A549 (cell line): ENCODE measurements around the gene RND2. TPM values are rescaled to one million over a fixed set of nuclear protein-coding genes. Genes with fewer than 3 reads are reported as not detected.

Experiments used
- ATAC-seq, 2 experiments: fragments of 200-7000 bp in 1 of 2; fragments of >200 bp in 1 of 2; cut with Nextera tagmentation in 1 of 2; cut with Tn5 transposase in 1 of 2; 3 replicates each; pipeline versions ENCODE4 v1.8.0 to v1.9.1; 2018 to 2020; ENCODE audit warnings: mild to moderate bottlenecking in 1 of 2, moderate library complexity in 1 of 2
- CTCF ChIA-PET: fragments of 300-600 bp; sonication (Branson Sonifier 250); formaldehyde crosslinking; extraction: SDS; loops from one replicate; lab custom pipeline; 2021; ENCODE audit warnings: antibody characterized with exemption, inconsistent platforms; lab: Yijun Ruan, JAX
- POLR2A ChIA-PET: fragments of 350-600 bp; formaldehyde crosslinking; extraction: SDS; loops from one replicate; lab custom pipeline; 2021; ENCODE audit warnings: antibody characterized with exemption, inconsistent platforms; lab: Yijun Ruan, JAX
- DNase-seq, 2 experiments: peaks; one replicate each; pipeline versions ENCODE4 v3.0.0 to v3.0.0-alpha.2; 2011 to 2016; ENCODE audit warnings: low read depth in 1 of 2, low spot score in 1 of 2
- FAIRE-seq: peaks from 2 replicates; lab custom pipeline; 2011; peaks lifted over from hg19 to GRCh38; lab: Jason Lieb, UNC
- H3K27ac ChIP-seq, 2 experiments: fragments of >200 bp; sonication (Bioruptor Twin); formaldehyde crosslinking; 3 replicates each; pipeline ENCODE4 v1.5.1; 2016 to 2017
- H3K4me1 ChIP-seq: fragments of >200 bp; sonication (Bioruptor Twin); formaldehyde crosslinking; 3 replicates; pipeline ENCODE4 v1.6.1; 2016
- H3K4me2 ChIP-seq: fragments of >200 bp; sonication (Bioruptor Twin); formaldehyde crosslinking; 3 replicates; pipeline ENCODE4 v1.6.1; 2016
- H3K4me3 ChIP-seq: fragments of >200 bp; sonication (Bioruptor Twin); formaldehyde crosslinking; 3 replicates; pipeline ENCODE4 v1.5.1; 2016
- H3K9me3 ChIP-seq: fragments of >200 bp; sonication (Bioruptor Twin); formaldehyde crosslinking; 3 replicates; pipeline ENCODE4 v1.6.1; 2016
- CBX2 ChIP-seq: fragments of 200-600 bp; sonication (generic); IDR thresholded peaks from 2 replicates; pipeline ENCODE4 v1.6.1; 2016; ENCODE audit warnings: low read depth, mild to moderate bottlenecking, borderline replicate concordance
- CBX8 ChIP-seq: fragments of 200-600 bp; sonication (generic); IDR thresholded peaks from 2 replicates; pipeline ENCODE4 v1.6.1; 2016
- CHD2 ChIP-seq: fragments of 150-350 bp; IDR thresholded peaks from 2 replicates; pipeline ENCODE4 v1.6.1; 2014; ENCODE audit warnings: low read length; ENCODE audit not compliant: partially characterized antibody
- CHD4 ChIP-seq: fragments of 200-600 bp; sonication (generic); IDR thresholded peaks from 2 replicates; pipeline ENCODE4 v1.6.1; 2016; ENCODE audit warnings: antibody characterized with exemption, mild to moderate bottlenecking, borderline replicate concordance
- EHF ChIP-seq: fragments of 250-450 bp; sonication (Bioruptor Pico); IDR thresholded peaks from 2 replicates; pipeline ENCODE4 v1.5.0; 2020; ENCODE audit warnings: mild to moderate bottlenecking
- FOXS1 ChIP-seq: fragments of 250-450 bp; sonication (Bioruptor Pico); IDR thresholded peaks from 2 replicates; pipeline ENCODE4 v1.5.0; 2020; ENCODE audit warnings: mild to moderate bottlenecking, moderate library complexity
- GATA3 ChIP-seq: IDR thresholded peaks from 2 replicates; pipeline ENCODE4 v1.6.1; 2012; ENCODE audit warnings: borderline replicate concordance
- HEYL ChIP-seq: fragments of 250-450 bp; sonication (Bioruptor Pico); IDR thresholded peaks from 2 replicates; pipeline ENCODE4 v1.8.0; 2021; ENCODE audit warnings: mild to moderate bottlenecking, moderate library complexity
- JUN ChIP-seq, 2 experiments: fragments of >200 bp; sonication (Bioruptor Twin); formaldehyde crosslinking; IDR thresholded peaks; 2 replicates in 1 of 2; 3 replicates in 1 of 2; pipeline ENCODE4 v1.6.1; 2016 to 2017
- MYC ChIP-seq: IDR thresholded peaks from 2 replicates; pipeline ENCODE4 v1.6.1; 2012; ENCODE audit warnings: mild to moderate bottlenecking, inconsistent platforms, low read length, improper control_type of control experiment, borderline replicate concordance
- POLR2A ChIP-seq: IDR thresholded peaks from 2 replicates; pipeline ENCODE4 v1.6.1; 2012; ENCODE audit warnings: mild to moderate bottlenecking, low read length
- RNF2 ChIP-seq: fragments of 200-600 bp; sonication (generic); IDR thresholded peaks from 2 replicates; pipeline ENCODE4 v1.6.1; 2016; ENCODE audit warnings: low read depth, mild to moderate bottlenecking, antibody characterized with exemption, moderate library complexity, borderline replicate concordance
- SMC3 ChIP-seq: fragments of >200 bp; sonication (Bioruptor Twin); formaldehyde crosslinking; IDR thresholded peaks from 3 replicates; pipeline ENCODE4 v1.6.1; 2018; ENCODE audit warnings: inconsistent platforms
- TP53 ChIP-seq: fragments of 250-450 bp; sonication (Bioruptor Pico); IDR thresholded peaks from 2 replicates; pipeline ENCODE4 v1.5.0; 2021; ENCODE audit warnings: mild to moderate bottlenecking, moderate library complexity
- ZC3H11A ChIP-seq: fragments of 450-650 bp; IDR thresholded peaks from 2 replicates; pipeline ENCODE4 v1.6.1; 2014; ENCODE audit warnings: antibody characterized with exemption, mild to moderate bottlenecking
- whole genome bisulfite sequencing: methylation state at CpG from one replicate; pipeline ENCODE4 v1.1.6; 2017; ENCODE audit errors: missing lambda C conversion rate; 5-methylcytosine and 5-hydroxymethylcytosine counted together
- polyA plus RNA-seq, 4 experiments: library from polyadenylated mRNA; depleted of rRNA in 3 of 4; stranded (reverse); fragments of >200 nt; fragmentation: RNase III in 1 of 4; extraction: RNeasy Plus Mini Kit Qiagen cat#74134 plus additional on column Dnase treatment in 1 of 4; gene quantifications; 2 replicates in 3 of 4; 3 replicates in 1 of 4; pipeline ENCODE4 v1.2.3, GENCODE V29; 2011 to 2017
- TF ChIP-seq, protein P1 (sequence below): fragments of 150-350 bp; IDR thresholded peaks from 2 replicates; pipeline ENCODE4 v1.6.1; 2014; ENCODE audit warnings: low read depth, mild to moderate bottlenecking, low read length
- TF ChIP-seq, protein P2 (sequence below): IDR thresholded peaks from 2 replicates; pipeline ENCODE4 v1.6.1; 2012
- TF ChIP-seq, protein P3 (sequence below): fragments of 250-450 bp; sonication (Bioruptor Pico); IDR thresholded peaks from 2 replicates; pipeline ENCODE4 v1.5.0; 2021; ENCODE audit warnings: mild to moderate bottlenecking, moderate library complexity, borderline replicate concordance
- TF ChIP-seq, protein P4 (sequence below): fragments of >200 bp; sonication (Bioruptor Twin); formaldehyde crosslinking; IDR thresholded peaks from 3 replicates; pipeline ENCODE4 v1.6.1; 2016

Gene RND2
- polyA plus RNA-seq, 2 of the 4 experiments (the other 2 are of a cell fraction), result 0.19 to 0.28 TPM

DNA sequence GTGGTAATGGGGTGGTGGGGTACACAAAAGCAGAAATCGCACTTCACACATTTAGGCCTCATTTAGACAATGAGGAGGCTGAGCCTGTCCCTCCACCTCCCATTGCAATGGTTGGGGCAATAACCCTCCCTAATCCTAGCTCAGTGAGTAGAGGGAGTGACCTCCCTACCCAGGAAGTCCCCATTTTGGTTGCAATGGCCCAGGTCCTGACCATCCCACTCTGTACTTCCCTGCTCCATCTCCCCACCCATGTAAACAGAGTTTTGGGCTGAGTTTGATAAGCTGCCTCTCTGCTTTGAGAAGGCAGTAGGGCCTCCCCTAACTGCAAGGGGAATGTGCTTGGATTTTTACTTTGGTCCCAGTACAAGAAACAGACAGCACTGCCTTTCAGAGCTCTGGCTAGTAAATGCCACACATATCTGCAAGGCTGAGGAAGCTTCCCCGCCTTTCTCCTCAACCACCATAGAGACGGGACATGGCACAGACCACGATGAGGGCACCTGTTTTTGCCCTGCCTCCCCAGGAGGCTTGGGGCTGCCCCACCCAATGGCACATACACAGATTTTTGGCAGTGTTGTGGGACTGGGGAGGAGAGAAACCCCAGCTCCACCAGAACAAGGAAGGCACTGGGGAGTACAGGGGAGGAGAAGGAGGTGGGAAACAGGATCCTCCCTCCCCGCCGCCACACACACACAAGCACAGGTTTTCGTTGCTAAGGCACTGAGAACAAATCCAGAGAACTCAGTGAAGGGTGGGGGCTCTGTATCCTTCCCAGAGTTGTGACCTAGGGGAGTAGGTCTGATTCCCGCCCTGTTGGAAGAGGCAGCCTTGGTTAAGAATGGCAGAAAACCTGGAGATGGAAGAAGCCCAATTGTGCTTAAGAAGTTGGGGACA is 10.1 kb upstream of the RND2 start:
- POLR2A ChIA-PET, result interaction anchor here (1.2 to 5.7 kb wide), 2 partner anchors 16 to 301 kb away, joined by 3 to 38 read pairs; partner anchors contain the start of gene RPL27
- CTCF ChIA-PET, result interaction anchor here (1.6 to 1.7 kb wide), 2 partner anchors 9 to 18 kb away, joined by 7 read pairs; no protein-coding TSS in a partner anchor
- ATAC-seq (no peak), FAIRE-seq (no peak), DNase-seq (no peak)
- no peak overlapping the region for H3K4me3 ChIP-seq
- H3K4me2 ChIP-seq, result no peak overlapping the region
- H3K9me3 ChIP-seq, result no peaks in the 10 kb centered on the region
- WGBS, result 88% methylated on average over 8 of the region's 8 CpGs
- no peak overlapping the region for H3K27ac ChIP-seq
- H3K4me1 ChIP-seq, result peaks cover 21% of the 10 kb centered on the region
- TF ChIP-seq JUN (IDR thresholded peaks at IDR 0.05) (no peak), CBX8 (no peak), RNF2 (no peak), SMC3 (no peak)
- TF ChIP-seq, all 56 proteins: peak for 0

DNA sequence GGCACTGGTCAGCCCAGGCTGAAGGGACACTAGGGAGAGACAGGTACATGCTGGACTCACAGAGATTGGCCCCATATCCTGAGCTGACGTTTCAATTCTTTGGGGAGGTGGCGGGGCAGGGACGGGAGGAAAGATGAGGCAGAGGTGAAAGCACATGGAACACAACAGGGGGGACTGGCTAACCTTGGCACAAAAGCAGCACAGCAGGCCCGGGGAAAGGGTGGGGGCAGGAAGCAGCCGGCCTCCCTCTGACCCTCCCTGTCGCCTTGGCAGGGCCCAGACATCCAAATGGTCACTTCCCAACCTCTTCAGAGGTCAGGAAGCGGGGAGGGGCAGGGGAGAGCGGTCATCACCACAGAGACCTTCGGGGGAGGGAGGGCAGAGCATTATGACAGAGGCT is 9.5 kb upstream of the RND2 start:
- TF ChIP-seq MYC (no peak), HEYL (no peak), FOXS1 (CRISPR knock-in tag) (no peak), CHD4 (no peak), TP53 (CRISPR knock-in tag) (no peak)
- TF ChIP-seq, protein P1, sequence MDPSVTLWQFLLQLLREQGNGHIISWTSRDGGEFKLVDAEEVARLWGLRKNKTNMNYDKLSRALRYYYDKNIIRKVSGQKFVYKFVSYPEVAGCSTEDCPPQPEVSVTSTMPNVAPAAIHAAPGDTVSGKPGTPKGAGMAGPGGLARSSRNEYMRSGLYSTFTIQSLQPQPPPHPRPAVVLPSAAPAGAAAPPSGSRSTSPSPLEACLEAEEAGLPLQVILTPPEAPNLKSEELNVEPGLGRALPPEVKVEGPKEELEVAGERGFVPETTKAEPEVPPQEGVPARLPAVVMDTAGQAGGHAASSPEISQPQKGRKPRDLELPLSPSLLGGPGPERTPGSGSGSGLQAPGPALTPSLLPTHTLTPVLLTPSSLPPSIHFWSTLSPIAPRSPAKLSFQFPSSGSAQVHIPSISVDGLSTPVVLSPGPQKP, result no peak
- TF ChIP-seq, protein P2, sequence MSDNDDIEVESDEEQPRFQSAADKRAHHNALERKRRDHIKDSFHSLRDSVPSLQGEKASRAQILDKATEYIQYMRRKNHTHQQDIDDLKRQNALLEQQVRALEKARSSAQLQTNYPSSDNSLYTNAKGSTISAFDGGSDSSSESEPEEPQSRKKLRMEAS, result no peak
- TF ChIP-seq, all 56 proteins: peak for 0
- POLR2A ChIA-PET, result interaction anchor here (1.2 kb wide), 1 partner anchor 300 kb away, joined by 3 read pairs; no protein-coding TSS in a partner anchor
- ATAC-seq (no peak), FAIRE-seq (no peak), DNase-seq (no peak)
- Histone ChIP-seq H3K27ac (no peak overlapping the region), H3K4me1 (peaks cover 24% of the 10 kb centered on the region), H3K4me3 (no peak overlapping the region), H3K4me2 (no peak overlapping the region), H3K9me3 (no peaks in the 10 kb centered on the region)
- CTCF ChIA-PET, result interaction anchor here (0.5 to 1.6 kb wide), 2 partner anchors 9 to 30 kb away, joined by 4 to 7 read pairs; no protein-coding TSS in a partner anchor
- 80% methylated on average over 9 of the region's 9 CpGs for WGBS

DNA sequence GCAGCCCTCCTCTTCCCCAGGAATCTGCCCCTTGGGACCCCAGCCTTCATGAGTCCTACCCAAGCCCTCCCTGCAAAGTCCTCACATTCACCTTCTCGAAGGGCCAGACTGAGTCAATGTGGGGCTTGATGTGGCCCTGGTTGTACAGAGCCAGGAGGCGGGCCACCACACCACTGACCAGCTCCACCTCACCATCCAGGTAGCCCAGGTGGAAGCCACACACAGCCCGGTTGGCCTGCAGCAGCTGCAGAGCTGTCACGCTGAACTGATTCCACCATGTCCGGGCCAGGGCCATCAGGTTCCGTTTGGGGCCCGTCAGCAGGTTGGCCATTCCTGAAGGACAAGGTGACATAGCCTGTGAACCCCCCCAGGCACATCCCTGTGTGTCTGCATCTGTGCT is 8.8 kb upstream of the RND2 start:
- Histone ChIP-seq H3K4me3 (no peak overlapping the region), H3K4me1 (peaks cover 24% of the 10 kb centered on the region), H3K4me2 (no peak overlapping the region), H3K27ac (no peak overlapping the region), H3K9me3 (no peaks in the 10 kb centered on the region)
- ChIA-PET CTCF (interaction anchor here (0.5 kb wide), 1 partner anchor 31 kb away, joined by 4 read pairs; no protein-coding TSS in a partner anchor), POLR2A (no interaction called here)
- no peak for DNase-seq
- TF ChIP-seq, protein P1, result no peak
- TF ChIP-seq EHF (CRISPR knock-in tag) (no peak), POLR2A (no peak), ZC3H11A (no peak), CBX2 (no peak), CHD2 (no peak), CBX8 (no peak), GATA3 (no peak)
- TF ChIP-seq, protein P3, sequence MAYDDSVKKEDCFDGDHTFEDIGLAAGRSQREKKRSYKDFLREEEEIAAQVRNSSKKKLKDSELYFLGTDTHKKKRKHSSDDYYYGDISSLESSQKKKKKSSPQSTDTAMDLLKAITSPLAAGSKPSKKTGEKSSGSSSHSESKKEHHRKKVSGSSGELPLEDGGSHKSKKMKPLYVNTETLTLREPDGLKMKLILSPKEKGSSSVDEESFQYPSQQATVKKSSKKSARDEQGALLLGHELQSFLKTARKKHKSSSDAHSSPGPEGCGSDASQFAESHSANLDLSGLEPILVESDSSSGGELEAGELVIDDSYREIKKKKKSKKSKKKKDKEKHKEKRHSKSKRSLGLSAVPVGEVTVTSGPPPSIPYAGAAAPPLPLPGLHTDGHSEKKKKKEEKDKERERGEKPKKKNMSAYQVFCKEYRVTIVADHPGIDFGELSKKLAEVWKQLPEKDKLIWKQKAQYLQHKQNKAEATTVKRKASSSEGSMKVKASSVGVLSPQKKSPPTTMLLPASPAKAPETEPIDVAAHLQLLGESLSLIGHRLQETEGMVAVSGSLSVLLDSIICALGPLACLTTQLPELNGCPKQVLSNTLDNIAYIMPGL (CRISPR knock-in tag), result no peak
- TF ChIP-seq, protein P4, sequence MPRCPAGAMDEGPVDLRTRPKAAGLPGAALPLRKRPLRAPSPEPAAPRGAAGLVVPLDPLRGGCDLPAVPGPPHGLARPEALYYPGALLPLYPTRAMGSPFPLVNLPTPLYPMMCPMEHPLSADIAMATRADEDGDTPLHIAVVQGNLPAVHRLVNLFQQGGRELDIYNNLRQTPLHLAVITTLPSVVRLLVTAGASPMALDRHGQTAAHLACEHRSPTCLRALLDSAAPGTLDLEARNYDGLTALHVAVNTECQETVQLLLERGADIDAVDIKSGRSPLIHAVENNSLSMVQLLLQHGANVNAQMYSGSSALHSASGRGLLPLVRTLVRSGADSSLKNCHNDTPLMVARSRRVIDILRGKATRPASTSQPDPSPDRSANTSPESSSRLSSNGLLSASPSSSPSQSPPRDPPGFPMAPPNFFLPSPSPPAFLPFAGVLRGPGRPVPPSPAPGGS, result no peak
- FAIRE-seq, result no peak
- 96% methylated on average over 4 of the region's 7 CpGs for WGBS
- ATAC-seq, result no peak
